ENCODE measurements around the gene TIPIN.

Gene TIPIN

DNA sequence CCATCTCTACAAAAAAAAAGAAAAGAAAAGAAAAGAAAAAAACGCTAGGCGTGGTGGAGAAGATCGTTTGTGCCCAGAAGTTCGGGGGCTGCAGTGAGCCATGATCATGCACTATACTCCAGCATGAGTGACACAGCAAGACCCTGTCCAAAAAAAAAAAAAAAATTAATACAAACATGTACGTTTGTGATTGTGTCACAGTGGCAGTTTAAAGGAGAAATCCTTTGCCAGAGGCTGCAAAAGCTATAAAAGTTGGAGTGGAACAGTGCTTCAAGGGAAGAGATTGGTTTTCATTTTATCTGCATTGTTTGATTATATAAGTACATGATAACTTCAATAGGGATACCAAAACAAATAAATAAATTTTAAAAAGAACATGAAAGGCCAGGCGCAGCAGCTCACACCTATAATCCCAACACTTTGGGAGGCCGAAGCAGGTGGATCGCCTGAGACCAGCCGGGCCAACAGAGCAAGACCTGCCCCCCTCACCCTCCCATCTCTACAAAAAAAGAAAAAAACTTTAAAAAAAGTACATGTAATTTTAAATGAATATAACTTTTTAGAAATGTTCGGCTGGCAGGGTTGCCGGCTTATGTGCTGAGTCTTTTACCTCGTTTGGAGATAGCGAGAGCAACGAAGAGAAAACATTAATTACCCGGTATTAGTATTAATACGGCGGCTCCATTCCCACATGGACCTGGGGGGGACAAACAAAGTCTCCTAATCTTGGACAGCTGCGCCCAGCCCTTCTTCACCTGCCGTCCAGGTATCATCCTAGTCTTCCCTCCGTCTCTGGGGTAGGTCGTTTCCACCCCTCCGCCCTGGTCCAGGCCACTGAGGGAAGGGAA is 63.7 kb downstream of the TIPIN start:
- no peak for DNase-seq (ENCODE audit: low read depth)
- peak overlapping the region; percentile 48 for H3K4me3 ChIP-seq (ENCODE audit: low read depth, low read length)
- TF ChIP-seq, protein P1, sequence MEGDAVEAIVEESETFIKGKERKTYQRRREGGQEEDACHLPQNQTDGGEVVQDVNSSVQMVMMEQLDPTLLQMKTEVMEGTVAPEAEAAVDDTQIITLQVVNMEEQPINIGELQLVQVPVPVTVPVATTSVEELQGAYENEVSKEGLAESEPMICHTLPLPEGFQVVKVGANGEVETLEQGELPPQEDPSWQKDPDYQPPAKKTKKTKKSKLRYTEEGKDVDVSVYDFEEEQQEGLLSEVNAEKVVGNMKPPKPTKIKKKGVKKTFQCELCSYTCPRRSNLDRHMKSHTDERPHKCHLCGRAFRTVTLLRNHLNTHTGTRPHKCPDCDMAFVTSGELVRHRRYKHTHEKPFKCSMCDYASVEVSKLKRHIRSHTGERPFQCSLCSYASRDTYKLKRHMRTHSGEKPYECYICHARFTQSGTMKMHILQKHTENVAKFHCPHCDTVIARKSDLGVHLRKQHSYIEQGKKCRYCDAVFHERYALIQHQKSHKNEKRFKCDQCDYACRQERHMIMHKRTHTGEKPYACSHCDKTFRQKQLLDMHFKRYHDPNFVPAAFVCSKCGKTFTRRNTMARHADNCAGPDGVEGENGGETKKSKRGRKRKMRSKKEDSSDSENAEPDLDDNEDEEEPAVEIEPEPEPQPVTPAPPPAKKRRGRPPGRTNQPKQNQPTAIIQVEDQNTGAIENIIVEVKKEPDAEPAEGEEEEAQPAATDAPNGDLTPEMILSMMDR (IDR thresholded peaks at IDR 0.05; ENCODE audit: low read depth, low read length, missing control alignments), result no peak

DNA sequence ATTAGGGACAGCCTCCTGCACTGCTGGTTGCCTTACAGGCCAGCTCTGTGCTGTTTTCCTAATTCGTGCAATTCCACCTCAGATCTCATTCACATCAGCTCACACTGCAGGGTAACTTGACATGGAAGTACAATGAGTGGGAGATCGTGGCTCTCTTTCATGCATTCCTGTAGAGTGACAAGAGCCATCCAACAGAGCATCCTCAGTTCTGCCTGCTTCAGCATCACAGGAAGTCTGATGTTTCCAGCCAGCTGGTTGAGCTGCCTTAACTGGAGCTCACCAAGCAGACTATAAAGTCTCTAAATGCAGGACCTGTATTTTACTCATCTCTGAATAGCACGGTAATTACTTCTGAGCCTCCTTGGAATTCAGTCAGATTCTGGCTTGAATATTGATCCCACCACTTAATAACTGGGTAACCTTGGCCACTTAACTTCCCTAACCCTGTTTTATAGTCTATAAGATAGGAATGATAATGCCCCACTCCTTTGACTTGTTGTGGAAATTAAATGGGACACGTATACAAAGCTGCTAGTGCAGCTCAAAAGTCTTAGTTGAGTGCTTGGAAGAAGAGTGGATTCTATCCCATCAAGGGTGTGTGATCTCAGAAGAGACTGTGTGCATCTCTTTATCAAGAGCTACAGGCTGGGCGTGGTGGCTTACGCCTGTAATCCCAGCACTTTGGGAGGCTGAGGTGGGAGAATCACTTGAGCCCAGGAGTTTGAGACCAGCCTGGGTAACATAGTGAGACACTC is 64.5 kb downstream of the TIPIN start:
- DNase-seq (ENCODE audit: low read depth), result no peak
- TF ChIP-seq, protein P1 (IDR thresholded peaks at IDR 0.05; ENCODE audit: low read depth, low read length, missing control alignments), result no peak
- no peak overlapping the region for H3K4me3 ChIP-seq (ENCODE audit: low read depth, low read length)

GRCh38 chr15:66290518-66290917 is 66.0 kb downstream of the TIPIN start:
- no peak overlapping the region for H3K4me3 ChIP-seq (ENCODE audit: low read depth, low read length)
- DNase-seq (ENCODE audit: low read depth), result no peak
- TF ChIP-seq, protein P1 (IDR thresholded peaks at IDR 0.05; ENCODE audit: low read depth, low read length, missing control alignments), result no peak

- TF ChIP-seq, protein P1 (IDR thresholded peaks at IDR 0.05; ENCODE audit: low read depth, low read length, missing control alignments), result no peak
- H3K4me3 ChIP-seq (ENCODE audit: low read depth, low read length), result no peak overlapping the region
- DNase-seq (ENCODE audit: low read depth), result no peak
These were observed 66.5 kb downstream of the TIPIN start for GRCh38 chr15:66290007-66290406.

DNA sequence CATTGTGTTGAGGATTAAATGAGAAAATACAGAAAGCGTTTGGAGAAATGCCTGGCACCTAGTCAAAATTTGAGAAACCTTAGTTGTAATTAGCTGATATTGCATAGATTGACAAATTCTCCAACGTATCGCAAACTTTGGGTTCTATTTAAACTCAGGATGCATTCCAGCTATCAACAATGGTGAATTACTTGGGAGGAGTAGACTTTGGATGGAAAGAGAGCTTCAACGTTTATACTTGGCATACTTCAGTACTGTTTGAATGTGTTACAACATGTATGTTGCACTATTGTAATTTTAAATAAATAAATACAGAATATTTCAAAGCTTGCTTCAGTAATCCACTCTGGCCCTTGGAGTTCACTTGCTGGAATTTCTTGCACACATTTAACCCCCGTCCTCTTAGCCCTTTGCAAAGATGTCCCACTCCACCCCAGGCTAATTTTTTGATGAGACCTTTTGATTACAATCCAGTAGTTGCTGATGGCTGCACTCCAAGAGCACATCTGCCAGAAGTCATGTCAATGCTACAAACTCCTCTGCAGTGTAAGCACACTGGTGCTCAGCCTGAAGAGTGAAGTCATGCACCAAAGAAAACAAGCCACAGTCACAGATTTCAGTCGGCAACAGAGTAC is 67.8 kb downstream of the TIPIN start:
- TF ChIP-seq, protein P1 (IDR thresholded peaks at IDR 0.05; ENCODE audit: low read depth, low read length, missing control alignments), result no peak

GRCh38 chr15:66288093-66288492 is 68.4 kb downstream of the TIPIN start:
- no peak overlapping the region for H3K4me3 ChIP-seq (ENCODE audit: low read depth, low read length)
- TF ChIP-seq, protein P1 (IDR thresholded peaks at IDR 0.05; ENCODE audit: low read depth, low read length, missing control alignments), result no peak
- no peak for DNase-seq (ENCODE audit: low read depth)

More for the DNA sequence above, 67.8 kb downstream of the TIPIN start:
- no peak for DNase-seq (ENCODE audit: low read depth)
- H3K4me3 ChIP-seq (ENCODE audit: low read depth, low read length), result no peak overlapping the region

Measured in GM12864 (cell line).